ENCODE data around the gene SDK2.

The SDK2 gene

DNA sequence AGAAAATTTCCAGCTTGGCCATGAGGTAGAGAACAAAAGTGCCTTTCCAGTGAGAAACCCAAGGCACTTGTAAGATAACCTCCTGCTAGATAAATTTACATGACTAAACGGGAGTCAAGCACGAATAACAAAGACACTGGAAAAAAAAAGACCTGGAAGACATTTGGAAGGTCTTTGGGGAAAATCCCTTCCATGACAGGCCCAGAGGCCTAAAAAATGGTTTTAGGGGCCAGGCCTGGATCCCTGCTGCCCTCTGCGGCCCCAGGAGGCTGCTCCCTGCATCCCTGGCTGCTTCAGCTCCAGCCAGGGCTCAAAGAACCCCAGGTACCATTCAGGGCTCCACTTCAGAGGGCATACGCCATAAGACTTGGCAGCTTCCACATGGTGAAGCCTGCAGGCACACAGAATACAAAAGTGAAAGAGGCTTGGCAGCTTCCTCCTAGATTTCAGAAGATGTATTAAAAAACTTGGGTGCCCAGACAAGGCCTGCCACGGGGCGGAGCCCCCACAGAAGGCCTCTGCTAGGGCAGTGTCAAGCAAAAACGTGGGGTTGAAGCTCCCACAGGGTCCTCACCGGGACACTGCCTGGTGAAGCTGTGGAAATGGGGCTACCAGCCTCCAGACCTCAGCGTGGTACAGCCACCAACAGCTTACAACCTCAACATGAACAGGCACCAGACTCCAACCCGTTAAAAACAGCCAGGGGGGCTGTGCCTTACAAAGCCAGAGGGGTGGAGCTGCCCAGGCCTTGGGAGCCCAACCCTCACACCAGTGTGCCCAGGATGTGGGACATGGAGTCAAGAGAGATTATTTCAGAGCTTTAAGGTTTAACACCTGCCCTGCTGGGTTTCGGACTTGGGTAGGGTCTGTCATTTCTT, 77.1 kb downstream of the SDK2 start:
- TF ChIP-seq ELF4 (IDR thresholded peaks at IDR 0.05) (no peak), LEF1 (IDR thresholded peaks at IDR 0.05; ENCODE audit: borderline replicate concordance) (no peak), ZNF384 (IDR thresholded peaks at IDR 0.05) (no peak), FOXA1 (IDR thresholded peaks at IDR 0.05) (no peak), SP1 (IDR thresholded peaks at IDR 0.05) (no peak), SUZ12 (IDR thresholded peaks at IDR 0.05) (no peak), HDGF (IDR thresholded peaks at IDR 0.05; ENCODE audit: borderline replicate concordance) (no peak), FOXK2 (IDR thresholded peaks at IDR 0.05) (no peak), NFRKB (IDR thresholded peaks at IDR 0.05) (no peak), BHLHE40 (IDR thresholded peaks at IDR 0.05; ENCODE audit: borderline replicate concordance) (no peak), CTBP1 (IDR thresholded peaks at IDR 0.05; ENCODE audit: borderline replicate concordance) (no peak)
- TF ChIP-seq, protein P1, sequence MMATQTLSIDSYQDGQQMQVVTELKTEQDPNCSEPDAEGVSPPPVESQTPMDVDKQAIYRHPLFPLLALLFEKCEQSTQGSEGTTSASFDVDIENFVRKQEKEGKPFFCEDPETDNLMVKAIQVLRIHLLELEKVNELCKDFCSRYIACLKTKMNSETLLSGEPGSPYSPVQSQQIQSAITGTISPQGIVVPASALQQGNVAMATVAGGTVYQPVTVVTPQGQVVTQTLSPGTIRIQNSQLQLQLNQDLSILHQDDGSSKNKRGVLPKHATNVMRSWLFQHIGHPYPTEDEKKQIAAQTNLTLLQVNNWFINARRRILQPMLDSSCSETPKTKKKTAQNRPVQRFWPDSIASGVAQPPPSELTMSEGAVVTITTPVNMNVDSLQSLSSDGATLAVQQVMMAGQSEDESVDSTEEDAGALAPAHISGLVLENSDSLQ (IDR thresholded peaks at IDR 0.05) = no peak
- no peak for DNase-seq (ENCODE audit: extremely low spot score)
- ChIA-PET CTCF (interaction anchor here (0.6 to 0.8 kb wide), 2 partner anchors 19 to 256 kb away, joined by 3 read pairs; no protein-coding TSS in a partner anchor), POLR2A (no interaction called here)

DNA sequence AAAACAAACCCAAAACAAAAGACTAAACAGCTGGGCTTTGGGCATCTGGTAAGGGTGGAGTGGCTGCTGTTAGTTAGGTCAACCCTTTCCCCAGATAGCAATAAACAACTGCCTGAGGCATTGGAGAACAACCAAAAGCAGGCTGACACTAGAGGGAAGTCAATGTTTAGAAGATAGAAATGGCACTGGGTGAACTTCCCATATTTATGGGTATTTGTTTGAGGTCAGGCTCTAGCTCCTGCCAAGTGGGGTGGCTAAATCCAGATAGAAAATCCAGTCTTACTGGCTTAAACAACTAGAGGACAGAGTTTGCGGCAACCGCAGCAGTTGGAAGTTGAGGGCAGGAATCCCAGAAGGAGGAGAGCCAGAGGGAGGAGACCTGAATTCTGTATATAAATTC, 79.4 kb downstream of the SDK2 start:
- ChIA-PET CTCF (interaction anchor here (1.2 kb wide), 1 partner anchor 31 kb away, joined by 3 read pairs; no protein-coding TSS in a partner anchor), POLR2A (no interaction called here)
- no peak for TF ChIP-seq SUZ12 (IDR thresholded peaks at IDR 0.05)
- TF ChIP-seq NFRKB (IDR thresholded peaks at IDR 0.05) = no peak
- DNase-seq (ENCODE audit: extremely low spot score) = no peak

DNA sequence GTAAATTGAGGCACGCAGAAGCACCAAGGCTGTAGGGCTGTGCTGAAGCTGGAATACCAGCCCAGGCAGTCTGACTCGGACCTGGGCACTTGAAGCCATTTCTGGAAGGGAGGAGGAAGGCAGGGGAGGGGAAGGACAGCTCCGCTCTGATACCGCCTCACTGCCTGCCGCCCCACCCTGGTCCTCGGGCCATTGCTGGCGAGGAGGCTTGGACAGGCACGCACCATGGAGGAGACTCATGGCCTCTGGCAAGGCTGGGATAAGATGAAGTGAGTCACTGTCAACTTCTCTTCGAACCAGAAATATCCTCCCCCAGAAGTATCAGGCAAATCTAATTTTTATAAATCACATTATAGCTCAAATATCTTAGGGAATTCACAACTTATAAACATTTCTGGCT, 81.3 kb downstream of the SDK2 start:
- no peak for TF ChIP-seq LEF1 (IDR thresholded peaks at IDR 0.05; ENCODE audit: borderline replicate concordance)
- no peak for TF ChIP-seq SP1 (IDR thresholded peaks at IDR 0.05)
- TF ChIP-seq, protein P1 (IDR thresholded peaks at IDR 0.05) = no peak
- no peak for TF ChIP-seq TARDBP (IDR thresholded peaks at IDR 0.05)
- TF ChIP-seq NFRKB (IDR thresholded peaks at IDR 0.05) = no peak
- TF ChIP-seq SUZ12 (IDR thresholded peaks at IDR 0.05) = no peak
- no peak for TF ChIP-seq L3MBTL2 (conservative IDR thresholded peaks at IDR 0.05)
- no peak for TF ChIP-seq HDGF (IDR thresholded peaks at IDR 0.05; ENCODE audit: borderline replicate concordance)
- no peak for TF ChIP-seq FOXK2 (IDR thresholded peaks at IDR 0.05)
- TF ChIP-seq BHLHE40 (IDR thresholded peaks at IDR 0.05; ENCODE audit: borderline replicate concordance) = no peak
- TF ChIP-seq CTBP1 (IDR thresholded peaks at IDR 0.05; ENCODE audit: borderline replicate concordance) = no peak
- TF ChIP-seq FOXA1 (IDR thresholded peaks at IDR 0.05) = no peak
- TF ChIP-seq ELF4 (IDR thresholded peaks at IDR 0.05) = no peak
- ChIA-PET CTCF (no interaction called here), POLR2A (no interaction called here)
- no peak for DNase-seq (ENCODE audit: extremely low spot score)

DNA sequence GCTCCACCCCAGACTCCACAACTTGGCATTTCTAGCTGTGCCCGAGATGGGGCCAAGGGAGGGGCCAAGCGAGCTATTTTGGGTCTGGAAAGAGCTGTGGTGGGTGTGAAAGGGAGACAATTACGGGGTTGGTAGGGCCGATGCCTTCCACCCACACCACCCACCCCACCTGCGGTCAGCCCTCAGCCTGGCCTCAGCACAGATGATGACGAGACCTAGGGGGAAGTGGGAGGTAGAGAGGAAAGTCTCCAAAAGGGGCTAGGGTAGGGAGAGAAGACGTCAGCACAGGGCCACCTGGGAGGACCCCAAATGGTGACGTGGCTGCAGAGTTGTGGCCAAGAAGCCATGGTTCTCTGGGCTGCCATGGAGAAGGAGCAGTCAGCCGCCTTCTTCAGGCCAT, 83.1 kb downstream of the SDK2 start:
- no peak for DNase-seq (ENCODE audit: extremely low spot score)
- CTCF ChIA-PET = no interaction called here
- TF ChIP-seq BHLHE40 (IDR thresholded peaks at IDR 0.05; ENCODE audit: borderline replicate concordance) (no peak), SP1 (IDR thresholded peaks at IDR 0.05) (no peak), FOXK2 (IDR thresholded peaks at IDR 0.05) (no peak), NFRKB (IDR thresholded peaks at IDR 0.05) (no peak), LEF1 (IDR thresholded peaks at IDR 0.05; ENCODE audit: borderline replicate concordance) (no peak), ARNT (IDR thresholded peaks at IDR 0.05) (no peak), ELF4 (IDR thresholded peaks at IDR 0.05) (no peak), HDGF (IDR thresholded peaks at IDR 0.05; ENCODE audit: borderline replicate concordance) (no peak), L3MBTL2 (conservative IDR thresholded peaks at IDR 0.05) (no peak), FOXA1 (IDR thresholded peaks at IDR 0.05) (no peak), TARDBP (IDR thresholded peaks at IDR 0.05) (no peak), ZNF384 (IDR thresholded peaks at IDR 0.05) (no peak), CTBP1 (IDR thresholded peaks at IDR 0.05; ENCODE audit: borderline replicate concordance) (no peak), SUZ12 (IDR thresholded peaks at IDR 0.05) (no peak), FOXM1 (IDR thresholded peaks at IDR 0.05; ENCODE audit: borderline replicate concordance) (no peak)
- TF ChIP-seq, protein P1 (IDR thresholded peaks at IDR 0.05) = no peak
- POLR2A ChIA-PET = no interaction called here

DNA sequence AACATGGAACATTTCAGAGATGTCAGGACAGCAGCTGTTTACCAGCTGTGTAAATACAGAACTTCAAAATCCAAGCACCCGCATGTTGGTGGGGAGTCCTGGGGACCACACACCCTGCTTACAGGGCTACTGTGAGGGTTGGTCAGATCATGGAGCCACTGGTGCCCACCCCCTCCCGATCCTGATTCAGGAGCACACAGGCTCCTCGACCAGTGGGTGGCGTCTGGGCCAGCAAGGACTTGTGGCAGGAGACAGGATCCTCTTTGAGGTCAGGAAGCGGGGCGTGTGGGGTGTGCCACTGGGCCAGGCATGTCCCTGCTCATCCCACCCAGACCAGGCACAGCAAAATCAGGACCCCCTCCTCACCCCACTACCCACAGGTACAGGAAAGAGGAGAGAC, 83.6 kb downstream of the SDK2 start:
- CTCF ChIA-PET = no interaction called here

More for the DNA sequence above, 83.6 kb downstream of the SDK2 start:
- DNase-seq (ENCODE audit: extremely low spot score) = no peak
- TF ChIP-seq ARNT (IDR thresholded peaks at IDR 0.05) (no peak), TARDBP (IDR thresholded peaks at IDR 0.05) (no peak), FOXM1 (IDR thresholded peaks at IDR 0.05; ENCODE audit: borderline replicate concordance) (no peak), L3MBTL2 (conservative IDR thresholded peaks at IDR 0.05) (no peak), FOXA1 (IDR thresholded peaks at IDR 0.05) (no peak), NFRKB (IDR thresholded peaks at IDR 0.05) (no peak), SUZ12 (IDR thresholded peaks at IDR 0.05) (no peak), BHLHE40 (IDR thresholded peaks at IDR 0.05; ENCODE audit: borderline replicate concordance) (no peak), ELF4 (IDR thresholded peaks at IDR 0.05) (no peak), CTBP1 (IDR thresholded peaks at IDR 0.05; ENCODE audit: borderline replicate concordance) (no peak), SP1 (IDR thresholded peaks at IDR 0.05) (no peak), ZNF384 (IDR thresholded peaks at IDR 0.05) (no peak), FOXK2 (IDR thresholded peaks at IDR 0.05) (no peak), HDGF (IDR thresholded peaks at IDR 0.05; ENCODE audit: borderline replicate concordance) (no peak), LEF1 (IDR thresholded peaks at IDR 0.05; ENCODE audit: borderline replicate concordance) (no peak)
- TF ChIP-seq, protein P1 (IDR thresholded peaks at IDR 0.05) = no peak
- POLR2A ChIA-PET = no interaction called here
